ENCODE data around the gene ATXN3L. TPM values are rescaled to one million over a fixed set of nuclear protein-coding genes. Genes with fewer than 3 reads are reported as not detected.

The ATXN3L gene
- not detected for total RNA-seq
- polyA plus RNA-seq (2013, experiment 1 of 2): not detected
- not detected for polyA plus RNA-seq (2013, experiment 2 of 2)
- long read RNA-seq, experiment 1: 0 reads
- long read RNA-seq, experiment 2: 0 reads
- long read RNA-seq, experiment 3: 0 reads
- long read RNA-seq, experiment 4: 0 reads

DNA sequence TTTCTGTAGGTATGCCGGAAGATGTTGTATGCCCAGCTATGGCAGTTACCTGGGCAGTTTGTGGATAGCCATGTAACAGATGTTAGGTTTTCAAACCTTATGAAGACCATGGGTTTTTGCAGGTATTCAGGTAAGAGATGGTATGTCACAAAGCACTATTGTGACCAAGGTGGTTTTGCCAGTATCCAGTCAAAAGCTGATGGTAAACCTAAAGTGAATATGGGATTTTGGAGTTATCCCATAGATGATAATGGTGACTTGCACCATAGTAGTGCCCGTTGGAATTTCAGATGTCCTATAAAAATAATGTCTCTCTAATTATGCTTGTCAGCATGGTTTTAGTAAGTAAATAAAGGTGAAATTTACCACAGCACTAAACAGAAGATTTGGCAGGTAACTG lies at the start of gene ATXN3L:
TSS of gene ATXN3L (minus strand) at position 101 of the 400 bp plus-strand sequence. CDS start 119 bp downstream, outside the sequence.
- DNase-seq: no peak
- no peaks in the 10 kb centered on the region for H3K36me3 ChIP-seq (ENCODE audit: control insufficient read depth, insufficient read depth, low read length)
- no peaks in the 10 kb centered on the region for H3K27me3 Mint-ChIP-seq (ENCODE audit: insufficient read depth)
- H3K27me3 ChIP-seq (ENCODE audit: control insufficient read depth, insufficient read depth, low read length, poor library complexity, severe bottlenecking): no peaks in the 10 kb centered on the region
- no peaks in the 10 kb centered on the region for H3K9me3 ChIP-seq (ENCODE audit: control insufficient read depth, low read length)
- WGBS, 2 experiments (ENCODE audit: insufficient coverage in 1 of 2, insufficient read length in 1 of 2): 83% methylated on average over 2 of the region's 2 CpGs; no CpG with 5 or more reads in 1 of the 2 experiments
- no peaks in the 10 kb centered on the region for H3K36me3 Mint-ChIP-seq (ENCODE audit: low read depth)
- H3K9ac ChIP-seq (ENCODE audit: extremely low read depth, low read length, poor library complexity, severe bottlenecking): no peak within 1 kb of the TSS
- H3K4me3 Mint-ChIP-seq: no peak within 1 kb of the TSS
- no peak within 1 kb of the TSS for H3K27ac Mint-ChIP-seq
- no peak within 1 kb of the TSS for H3K27ac ChIP-seq (ENCODE audit: low read depth, low read length)
- H3K4me1 Mint-ChIP-seq: no peaks in the 10 kb centered on the region
- peaks cover 76% of the 10 kb centered on the region for H3K9me3 Mint-ChIP-seq
- no peaks in the 10 kb centered on the region for H3K4me1 ChIP-seq (ENCODE audit: control insufficient read depth, insufficient read depth, low read length)
- H3K4me3 ChIP-seq (ENCODE audit: low read length): no peak within 1 kb of the TSS
- TF ChIP-seq, protein P1, sequence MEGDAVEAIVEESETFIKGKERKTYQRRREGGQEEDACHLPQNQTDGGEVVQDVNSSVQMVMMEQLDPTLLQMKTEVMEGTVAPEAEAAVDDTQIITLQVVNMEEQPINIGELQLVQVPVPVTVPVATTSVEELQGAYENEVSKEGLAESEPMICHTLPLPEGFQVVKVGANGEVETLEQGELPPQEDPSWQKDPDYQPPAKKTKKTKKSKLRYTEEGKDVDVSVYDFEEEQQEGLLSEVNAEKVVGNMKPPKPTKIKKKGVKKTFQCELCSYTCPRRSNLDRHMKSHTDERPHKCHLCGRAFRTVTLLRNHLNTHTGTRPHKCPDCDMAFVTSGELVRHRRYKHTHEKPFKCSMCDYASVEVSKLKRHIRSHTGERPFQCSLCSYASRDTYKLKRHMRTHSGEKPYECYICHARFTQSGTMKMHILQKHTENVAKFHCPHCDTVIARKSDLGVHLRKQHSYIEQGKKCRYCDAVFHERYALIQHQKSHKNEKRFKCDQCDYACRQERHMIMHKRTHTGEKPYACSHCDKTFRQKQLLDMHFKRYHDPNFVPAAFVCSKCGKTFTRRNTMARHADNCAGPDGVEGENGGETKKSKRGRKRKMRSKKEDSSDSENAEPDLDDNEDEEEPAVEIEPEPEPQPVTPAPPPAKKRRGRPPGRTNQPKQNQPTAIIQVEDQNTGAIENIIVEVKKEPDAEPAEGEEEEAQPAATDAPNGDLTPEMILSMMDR (conservative IDR thresholded peaks at IDR 0.05): no peak

DNA sequence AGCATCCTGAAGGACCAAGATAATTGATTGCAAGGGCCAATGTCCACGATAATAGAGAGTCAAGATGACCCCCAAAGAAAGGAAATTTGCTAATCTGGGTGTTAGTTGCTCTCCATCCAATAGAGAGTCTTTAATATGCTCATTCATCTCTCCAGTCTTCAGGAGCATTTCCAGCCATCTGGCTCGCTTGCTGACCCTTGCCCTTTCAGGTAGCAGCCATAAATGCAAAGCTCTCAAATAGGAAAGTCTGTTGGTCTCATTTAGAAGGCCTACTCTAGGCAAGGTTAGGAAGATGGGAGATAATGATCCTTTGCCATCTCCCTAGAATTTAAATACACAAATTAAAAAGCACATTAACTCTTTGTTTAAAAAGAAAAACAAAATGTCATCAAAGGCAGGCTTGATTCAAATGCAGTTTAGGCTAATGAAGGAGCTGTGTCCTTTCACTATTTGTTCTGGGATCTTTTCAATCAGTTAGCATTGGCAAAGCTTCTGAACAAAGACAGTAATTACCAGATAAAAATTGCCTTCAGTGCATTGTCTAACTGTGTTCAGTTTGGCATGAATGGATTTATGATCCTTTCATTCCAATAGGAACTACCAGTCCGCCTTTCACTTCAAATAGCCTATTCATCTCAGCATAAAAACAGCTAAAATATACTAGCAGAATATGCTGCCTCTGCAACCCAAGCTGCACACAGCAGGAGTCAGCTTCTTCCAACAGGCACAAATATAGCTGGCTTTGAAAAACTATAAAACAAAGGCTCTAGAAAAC lies 49.6 kb upstream of the ATXN3L start:
- no peak for DNase-seq
- TF ChIP-seq, protein P1 (conservative IDR thresholded peaks at IDR 0.05): no peak
- WGBS, 2 experiments (ENCODE audit: insufficient coverage in 1 of 2, insufficient read length in 1 of 2): 77% methylated on average over 3 of the region's 3 CpGs; no CpG with 5 or more reads in 1 of the 2 experiments
- Histone ChIP-seq H3K9ac (ENCODE audit: extremely low read depth, low read length, poor library complexity, severe bottlenecking) (no peak overlapping the region), H3K4me1 (ENCODE audit: control insufficient read depth, insufficient read depth, low read length) (no peaks in the 10 kb centered on the region), H3K9me3 (ENCODE audit: control insufficient read depth, low read length) (no peaks in the 10 kb centered on the region), H3K27ac (ENCODE audit: low read depth, low read length) (peak overlapping the region; percentile 80), H3K27me3 (ENCODE audit: control insufficient read depth, insufficient read depth, low read length, poor library complexity, severe bottlenecking) (no peaks in the 10 kb centered on the region), H3K4me3 (ENCODE audit: low read length) (no peak overlapping the region), H3K36me3 (ENCODE audit: control insufficient read depth, insufficient read depth, low read length) (no peaks in the 10 kb centered on the region)
- H3K4me1 Mint-ChIP-seq: no peaks in the 10 kb centered on the region
- no peaks in the 10 kb centered on the region for H3K27me3 Mint-ChIP-seq (ENCODE audit: insufficient read depth)
- H3K9me3 Mint-ChIP-seq: peaks cover 37% of the 10 kb centered on the region
- H3K4me3 Mint-ChIP-seq: no peak overlapping the region
- no peak overlapping the region for H3K27ac Mint-ChIP-seq
- no peaks in the 10 kb centered on the region for H3K36me3 Mint-ChIP-seq (ENCODE audit: low read depth)

DNA sequence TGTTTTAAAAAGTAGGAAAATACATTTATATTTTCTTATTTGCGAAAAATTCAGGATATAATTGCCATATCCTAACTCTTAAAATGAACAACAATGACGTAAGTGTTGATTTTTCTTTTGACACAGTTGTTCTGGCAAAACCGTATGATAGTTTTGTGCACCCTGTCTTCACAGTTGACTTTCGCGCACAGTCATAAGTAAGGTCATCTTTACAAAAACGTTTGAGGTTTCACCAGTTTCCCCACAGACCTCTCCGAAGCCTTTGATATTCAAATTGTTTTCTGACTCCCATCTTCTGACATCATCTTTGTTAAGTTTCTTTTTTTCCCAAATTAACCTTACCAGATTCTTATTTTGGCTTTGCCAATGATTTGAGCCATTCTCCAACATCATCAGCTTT lies 48.1 kb upstream of the ATXN3L start:
- no peak overlapping the region for H3K27ac Mint-ChIP-seq
- TF ChIP-seq, protein P1 (conservative IDR thresholded peaks at IDR 0.05): no peak
- no peaks in the 10 kb centered on the region for H3K27me3 Mint-ChIP-seq (ENCODE audit: insufficient read depth)
- Histone ChIP-seq H3K27me3 (ENCODE audit: control insufficient read depth, insufficient read depth, low read length, poor library complexity, severe bottlenecking) (no peaks in the 10 kb centered on the region), H3K36me3 (ENCODE audit: control insufficient read depth, insufficient read depth, low read length) (no peaks in the 10 kb centered on the region), H3K9me3 (ENCODE audit: control insufficient read depth, low read length) (no peaks in the 10 kb centered on the region), H3K9ac (ENCODE audit: extremely low read depth, low read length, poor library complexity, severe bottlenecking) (no peak overlapping the region), H3K4me1 (ENCODE audit: control insufficient read depth, insufficient read depth, low read length) (no peaks in the 10 kb centered on the region), H3K4me3 (ENCODE audit: low read length) (no peak overlapping the region), H3K27ac (ENCODE audit: low read depth, low read length) (no peak overlapping the region)
- 72 to 78% methylated on average over 6 to 7 of the region's 7 CpGs for WGBS, 2 experiments (ENCODE audit: insufficient coverage in 1 of 2, insufficient read length in 1 of 2)
- no peaks in the 10 kb centered on the region for H3K4me1 Mint-ChIP-seq
- H3K36me3 Mint-ChIP-seq (ENCODE audit: low read depth): no peaks in the 10 kb centered on the region
- no peak for DNase-seq
- H3K9me3 Mint-ChIP-seq: peaks cover 39% of the 10 kb centered on the region
- no peak overlapping the region for H3K4me3 Mint-ChIP-seq
